A549 treated with CORT108297 at 1 μM for 4 hours (cell line): Measurements from ENCODE around the gene PLPP6. TPM values are rescaled to one million over a fixed set of nuclear protein-coding genes. Genes with fewer than 3 reads are reported as not detected.

ENCODE experiments used
- total RNA-seq: library from RNA; stranded (reverse); fragments of 200-300 nt; extraction: Qiagen RNA extraction; gene quantifications from 5 replicates; pipeline ENCODE4 v1.2.3, GENCODE V29; 2022

Gene PLPP6
- 9.3 to 12.8 TPM (median 10.4 TPM) in 5 replicates for total RNA-seq

GRCh38 chr9:4662108-4662988 lies at the start of gene PLPP6:
TSS of gene PLPP6 (plus strand) at chr9:4662294. CDS start at chr9:4662376, 82 bp downstream.

GRCh38 chr9:4666042-4666699 lies 4.1 kb downstream of the PLPP6 start, which contains the start of gene SPATA6L:
TSS of gene SPATA6L (minus strand) at chr9:4666480. CDS start at chr9:4666250, 230 bp downstream.

GRCh38 chr9:4679268-4680172 lies 17.4 kb downstream of the PLPP6 start, which contains the start of gene CDC37L1:
TSS of gene CDC37L1 (plus strand) at chr9:4679569. CDS start at chr9:4679768, 199 bp downstream.

Other genes with a start within 250 kb of the PLPP6 start
- 1.1 to 1.6 TPM (median 1.6 TPM) in 5 replicates for gene SLC1A1, start 171.8 kb upstream of the PLPP6 start, total RNA-seq
- gene SPATA6L, start 4.2 kb downstream of the PLPP6 start, total RNA-seq: 1.9 to 2.4 TPM (median 2.1 TPM) in 5 replicates
- gene CDC37L1, start 17.3 kb downstream of the PLPP6 start, total RNA-seq: 11.1 to 15.1 TPM (median 12.5 TPM) in 5 replicates
- 43.0 to 58.5 TPM (median 52.0 TPM) in 5 replicates for gene AK3, start 78.9 kb downstream of the PLPP6 start, total RNA-seq
- gene RCL1, start 130.7 kb downstream of the PLPP6 start, total RNA-seq: 37.6 to 42.7 TPM (median 40.5 TPM) in 5 replicates